Endothelial cell of umbilical vein (primary cell): ENCODE measurements around the gene AZGP1. TPM values are rescaled to one million over a fixed set of nuclear protein-coding genes. Genes with fewer than 3 reads are reported as not detected.
"Not testable (repeated sequence)": the region's sequence is repeated elsewhere in the genome, so short reads cannot be mapped to it uniquely, and the experiment has no call there.

Source experiments
- BruUV-seq: library from RNA; stranded (reverse); fragments of 400-500 nt; replicated peaks from 2 replicates; lab custom pipeline; 2021; lab: Mats Ljungman, UMichigan
- CTCF ChIA-PET: fragments of 300-600, 350-600 bp; sonication (Branson Sonifier 250); formaldehyde crosslinking; loops from one replicate; lab custom pipeline; 2021; ENCODE audit warnings: antibody characterized with exemption, inconsistent platforms; lab: Charles Lee
- POLR2A ChIA-PET: fragments of 300-600, 350-600 bp; sonication (Branson Sonifier 250); formaldehyde crosslinking; loops from one replicate; lab custom pipeline; 2021; ENCODE audit warnings: antibody characterized with exemption, inconsistent platforms; lab: Charles Lee
- DNase-seq: peaks from one replicate; pipeline ENCODE4 v3.0.0-alpha.2; 2011; ENCODE audit warnings: low read depth, low spot score
- FAIRE-seq: peaks from 2 replicates; lab custom pipeline; 2011; peaks lifted over from hg19 to GRCh38; lab: Jason Lieb, UNC
- H2AFZ ChIP-seq: 2 replicates; pipeline ENCODE4 v1.6.0; 2012; ENCODE audit warnings: low read depth, low read length, control low read depth, inconsistent platforms
- H3K27ac ChIP-seq: 2 replicates; pipeline ENCODE4 v1.5.1; 2011; ENCODE audit warnings: low read depth, mild to moderate bottlenecking, control low read depth, low read length, moderate library complexity; ENCODE audit not compliant: insufficient read depth
- H3K27me3 ChIP-seq, 2 experiments: 2 replicates each; pipeline versions ENCODE4 v1.6.0 to v1.6.1; 2011; ENCODE audit warnings: low read length in 2 of 2, mixed read lengths in 1 of 2; ENCODE audit not compliant: control insufficient read depth in 2 of 2, insufficient read depth in 2 of 2
- H3K36me3 ChIP-seq, 2 experiments: 2 replicates in 1 of 2; 3 replicates in 1 of 2; pipeline ENCODE4 v1.5.1; 2011; ENCODE audit warnings: low read length in 2 of 2, mild to moderate bottlenecking in 1 of 2, moderate library complexity in 1 of 2; ENCODE audit not compliant: control insufficient read depth in 2 of 2, insufficient read depth in 2 of 2; ENCODE audit errors: extremely low read depth in 1 of 2
- H3K4me1 ChIP-seq: 3 replicates; pipeline ENCODE4 v1.5.1; 2011; ENCODE audit warnings: mild to moderate bottlenecking, low read length; ENCODE audit not compliant: control insufficient read depth, insufficient read depth; ENCODE audit errors: extremely low read depth
- H3K4me2 ChIP-seq: 2 replicates; pipeline ENCODE4 v1.6.1; 2011; ENCODE audit warnings: low read length, control low read depth, mixed read lengths; ENCODE audit not compliant: insufficient read depth
- H3K4me3 ChIP-seq, 3 experiments: fragments of 200-600 bp in 1 of 3; sonication (generic), shearing (Covaris generic) in 1 of 3; replicated peaks in 1 of 3; 2 replicates each; pipeline ENCODE4 v1.5.1; 2011 to 2016; ENCODE audit warnings: control low read depth in 3 of 3, low read length in 3 of 3, mild to moderate bottlenecking in 2 of 3, inconsistent platforms in 1 of 3, low read depth in 1 of 3, moderate library complexity in 1 of 3; ENCODE audit not compliant: insufficient read depth in 1 of 3
- H3K79me2 ChIP-seq: 2 replicates; pipeline ENCODE4 v1.6.0; 2012; ENCODE audit warnings: low read length, inconsistent platforms; ENCODE audit not compliant: control insufficient read depth, insufficient read depth
- H3K9ac ChIP-seq: replicated peaks from 2 replicates; pipeline ENCODE3; 2011; ENCODE audit warnings: low read length, control low read depth; ENCODE audit not compliant: insufficient read depth; ENCODE audit errors: extremely low read depth
- H3K9me1 ChIP-seq: replicated peaks from 3 replicates; pipeline ENCODE4 v1.6.0; 2011; ENCODE audit warnings: mild to moderate bottlenecking, low read length; ENCODE audit not compliant: control insufficient read depth, insufficient read depth; ENCODE audit errors: extremely low read depth
- H3K9me3 ChIP-seq: replicated peaks from 2 replicates; pipeline ENCODE4 v1.5.1; 2012; ENCODE audit warnings: low read length, inconsistent platforms; ENCODE audit not compliant: control insufficient read depth, insufficient read depth
- H4K20me1 ChIP-seq: replicated peaks from 2 replicates; pipeline ENCODE3; 2011; ENCODE audit warnings: mild to moderate bottlenecking, low read length; ENCODE audit not compliant: control insufficient read depth, insufficient read depth; ENCODE audit errors: extremely low read depth
- EZH2 ChIP-seq: IDR thresholded peaks from 2 replicates; pipeline ENCODE4 v1.6.1; 2012; ENCODE audit warnings: borderline replicate concordance, low read depth, mild to moderate bottlenecking, moderate library complexity, low read length, inconsistent platforms; ENCODE audit not compliant: severe bottlenecking
- FOS ChIP-seq: IDR thresholded peaks from 2 replicates; pipeline ENCODE4 v1.6.1; 2011; ENCODE audit warnings: mild to moderate bottlenecking, low read length, moderate library complexity, borderline replicate concordance; ENCODE audit not compliant: insufficient read depth
- GATA2 ChIP-seq: IDR thresholded peaks from 2 replicates; pipeline ENCODE4 v1.7.0; 2011; ENCODE audit warnings: low read depth, mild to moderate bottlenecking, moderate library complexity, mixed read lengths, low read length; ENCODE audit not compliant: insufficient read length, insufficient read depth
- JUN ChIP-seq: IDR thresholded peaks from 2 replicates; pipeline ENCODE4 v1.6.1; 2011; ENCODE audit warnings: borderline replicate concordance, low read depth; ENCODE audit not compliant: insufficient read length, insufficient read depth
- MYC ChIP-seq: IDR thresholded peaks from one replicate; pipeline ENCODE4 v1.6.1; 2011; ENCODE audit warnings: mild to moderate bottlenecking, low read depth, low read length
- POLR2A ChIP-seq: IDR thresholded peaks from 2 replicates; pipeline ENCODE4 v1.6.1; 2012; ENCODE audit warnings: low read depth, mild to moderate bottlenecking, control low read depth, low read length
- POLR2AphosphoS5 ChIP-seq: IDR thresholded peaks from 2 replicates; pipeline ENCODE4 v1.6.1; 2012; ENCODE audit warnings: low read depth, mild to moderate bottlenecking, control low read depth, low read length, moderate library complexity; ENCODE audit not compliant: insufficient read depth
- dilution Hi-C: fragments of 300-500 bp; cut with MboI; formaldehyde crosslinking; loops from one replicate; pipeline ENCODE4 v1.15.0; 2019; ENCODE audit warnings: low sequenced_read_pairs; ENCODE audit not compliant: extremely low pct_ligation_motif_present
- intact Hi-C: fragments of 100-400 bp; cut with micrococcal nuclease; formaldehyde crosslinking; loops from one replicate; pipeline ENCODE4 v1.10.0; 2022
- polyA plus RNA-seq, 4 experiments: library from polyadenylated mRNA; depleted of rRNA in 3 of 4; stranded (reverse) in 3 of 4; unstranded in 1 of 4; fragments of >200 nt; gene quantifications; 2 replicates each; pipeline versions ENCODE4 v1.2.1 to v1.2.3, GENCODE V29; 2011 to 2012; ENCODE audit warnings: missing spikeins in 1 of 4
- total RNA-seq: library from RNA; stranded (reverse); gene quantifications from 2 replicates; pipeline ENCODE4 v1.2.3, GENCODE V29; 2021
- TF ChIP-seq, protein P1 (sequence below): IDR thresholded peaks from 2 replicates; pipeline ENCODE4 v1.6.1; 2011; ENCODE audit not compliant: insufficient read depth, insufficient read length
- TF ChIP-seq, protein P2 (sequence below), 2 donors: IDR thresholded peaks; 1 replicate in 1 of 2; 2 replicates in 1 of 2; pipeline ENCODE4 v1.5.1; 2011; ENCODE audit warnings: low read length in 2 of 2, mild to moderate bottlenecking in 2 of 2, moderate library complexity in 2 of 2, control low read depth in 1 of 2, inconsistent platforms in 1 of 2, low read depth in 1 of 2; ENCODE audit not compliant: insufficient read depth in 1 of 2; ENCODE audit errors: extremely low read depth in 1 of 2

The AZGP1 gene
- total and polyA plus RNA-seq, 2 donors (not counting 3 experiments of a cell fraction or from before 2014, with no cell fraction given): not detected

DNA sequence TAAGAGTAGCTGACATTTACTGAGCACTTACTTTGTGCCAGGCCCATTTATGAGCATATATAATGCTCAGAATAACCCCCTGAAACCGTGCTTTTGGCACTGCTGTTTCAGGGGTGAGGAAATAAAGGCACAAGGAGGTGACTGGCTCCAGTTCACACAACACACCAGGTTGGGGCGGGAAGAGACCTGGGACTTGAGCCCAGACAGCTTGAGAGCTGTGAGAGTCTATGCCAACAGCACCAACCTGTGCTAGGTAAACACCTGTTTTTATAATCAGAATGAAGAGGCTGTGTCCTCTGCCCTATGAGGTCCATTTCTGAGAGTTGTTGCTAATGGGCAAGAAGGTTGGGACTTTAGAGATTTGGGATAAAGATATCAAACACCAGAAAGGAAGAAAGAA lies 8.8 kb upstream of the AZGP1 start:
- POLR2A ChIA-PET: no interaction called here
- Histone ChIP-seq H3K79me2 (no peaks in the 10 kb centered on the region), H2AFZ (no peak overlapping the region), H3K9ac (no peak overlapping the region), H4K20me1 (no peaks in the 10 kb centered on the region), H3K36me3 (no peaks in the 10 kb centered on the region), H3K9me3 (no peaks in the 10 kb centered on the region), H3K4me2 (no peak overlapping the region), H3K9me1 (no peaks in the 10 kb centered on the region), H3K27me3 (peaks cover 11 to 14% of the 10 kb centered on the region in 2 experiments), H3K4me3 (no peak overlapping the region), H3K4me1 (no peaks in the 10 kb centered on the region), H3K27ac (no peak overlapping the region)
- BruUV-seq: no TSS peak
- intact Hi-C loops (no loop called here), dilution Hi-C loops (no loop called here)
- CTCF ChIA-PET: no interaction called here
- TF ChIP-seq, protein P1, sequence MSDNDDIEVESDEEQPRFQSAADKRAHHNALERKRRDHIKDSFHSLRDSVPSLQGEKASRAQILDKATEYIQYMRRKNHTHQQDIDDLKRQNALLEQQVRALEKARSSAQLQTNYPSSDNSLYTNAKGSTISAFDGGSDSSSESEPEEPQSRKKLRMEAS: no peak
- TF ChIP-seq EZH2 (no peak), POLR2A (no peak), FOS (no peak), GATA2 (no peak), POLR2AphosphoS5 (no peak), JUN (no peak), MYC (no peak)
- TF ChIP-seq, protein P2, sequence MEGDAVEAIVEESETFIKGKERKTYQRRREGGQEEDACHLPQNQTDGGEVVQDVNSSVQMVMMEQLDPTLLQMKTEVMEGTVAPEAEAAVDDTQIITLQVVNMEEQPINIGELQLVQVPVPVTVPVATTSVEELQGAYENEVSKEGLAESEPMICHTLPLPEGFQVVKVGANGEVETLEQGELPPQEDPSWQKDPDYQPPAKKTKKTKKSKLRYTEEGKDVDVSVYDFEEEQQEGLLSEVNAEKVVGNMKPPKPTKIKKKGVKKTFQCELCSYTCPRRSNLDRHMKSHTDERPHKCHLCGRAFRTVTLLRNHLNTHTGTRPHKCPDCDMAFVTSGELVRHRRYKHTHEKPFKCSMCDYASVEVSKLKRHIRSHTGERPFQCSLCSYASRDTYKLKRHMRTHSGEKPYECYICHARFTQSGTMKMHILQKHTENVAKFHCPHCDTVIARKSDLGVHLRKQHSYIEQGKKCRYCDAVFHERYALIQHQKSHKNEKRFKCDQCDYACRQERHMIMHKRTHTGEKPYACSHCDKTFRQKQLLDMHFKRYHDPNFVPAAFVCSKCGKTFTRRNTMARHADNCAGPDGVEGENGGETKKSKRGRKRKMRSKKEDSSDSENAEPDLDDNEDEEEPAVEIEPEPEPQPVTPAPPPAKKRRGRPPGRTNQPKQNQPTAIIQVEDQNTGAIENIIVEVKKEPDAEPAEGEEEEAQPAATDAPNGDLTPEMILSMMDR (IDR thresholded peaks at IDR 0.05; ENCODE audit: extremely low read depth in 1 of 2, insufficient read depth in 1 of 2, low read depth in 1 of 2, low read length in 2 of 2): no peak
- no peak for FAIRE-seq
- DNase-seq: no peak

DNA sequence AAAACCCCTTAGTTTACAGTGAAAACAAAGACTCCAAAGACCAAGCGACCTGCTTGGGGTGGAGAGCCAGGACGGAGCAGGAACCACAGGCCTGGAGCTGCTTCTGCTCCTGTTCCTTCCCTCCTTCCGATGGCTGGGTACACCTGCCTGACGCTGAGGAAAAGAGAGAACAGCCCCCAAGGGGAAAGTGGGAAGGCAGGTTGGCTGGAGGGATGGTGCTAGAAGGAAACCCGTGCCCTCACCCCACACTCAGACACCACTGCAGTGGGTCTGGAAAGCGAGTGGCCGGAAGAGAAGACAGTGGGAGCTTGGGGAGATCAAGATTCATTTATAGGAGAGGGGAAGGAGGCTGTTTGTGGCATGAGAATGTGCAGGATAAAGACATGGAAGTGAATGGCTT lies 5.2 kb upstream of the AZGP1 start:
- BruUV-seq, H3K79me2 ChIP-seq, H3K9me1 ChIP-seq, H3K9ac ChIP-seq, intact Hi-C loops, DNase-seq, H3K9me3 ChIP-seq, H3K4me2 ChIP-seq, H2AFZ ChIP-seq, H3K27ac ChIP-seq, H3K36me3 ChIP-seq, H3K27me3 ChIP-seq, H3K4me3 ChIP-seq, FAIRE-seq, H3K4me1 ChIP-seq, POLR2A ChIA-PET, H4K20me1 ChIP-seq, dilution Hi-C loops: not testable (repeated sequence)
- CTCF ChIA-PET: interaction anchor here (0.6 kb wide), 1 partner anchor 1310 kb away, joined by 7 read pairs; no protein-coding TSS in a partner anchor

DNA sequence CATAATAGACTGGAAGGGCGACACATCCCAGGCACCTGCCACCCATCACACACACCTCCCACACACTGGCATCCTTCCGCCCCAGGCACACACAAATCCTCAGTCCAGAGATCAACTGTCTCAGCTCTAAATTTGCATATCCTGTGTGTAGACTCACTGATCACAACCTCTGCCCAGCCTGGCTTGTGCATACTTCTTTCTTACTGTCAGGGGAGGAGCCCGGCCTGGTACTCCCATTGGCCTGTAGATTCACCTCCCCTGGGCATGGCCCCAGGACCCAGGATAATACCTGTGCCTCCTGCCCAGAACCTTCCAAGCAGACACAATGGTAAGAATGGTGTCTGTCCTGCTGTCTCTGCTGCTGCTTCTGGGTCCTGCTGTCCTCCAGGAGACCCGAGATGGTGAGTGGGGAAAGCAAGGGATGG lies 4.6 kb upstream of the AZGP1 start:
- H3K4me1 ChIP-seq, intact Hi-C loops, H3K27ac ChIP-seq, H3K9me1 ChIP-seq, dilution Hi-C loops, H2AFZ ChIP-seq, H3K9ac ChIP-seq, H4K20me1 ChIP-seq, H3K4me3 ChIP-seq, POLR2A ChIA-PET, H3K79me2 ChIP-seq, DNase-seq, FAIRE-seq, H3K9me3 ChIP-seq, H3K4me2 ChIP-seq, H3K27me3 ChIP-seq, H3K36me3 ChIP-seq, BruUV-seq: not testable (repeated sequence)
- CTCF ChIA-PET: interaction anchor here (0.6 to 3.2 kb wide), 11 partner anchors 10 to 1310 kb away, joined by 3 to 49 read pairs (median 7); partner anchors contain the start of gene GJC3
